ENCODE results near the gene ACP7.

The ACP7 gene

DNA sequence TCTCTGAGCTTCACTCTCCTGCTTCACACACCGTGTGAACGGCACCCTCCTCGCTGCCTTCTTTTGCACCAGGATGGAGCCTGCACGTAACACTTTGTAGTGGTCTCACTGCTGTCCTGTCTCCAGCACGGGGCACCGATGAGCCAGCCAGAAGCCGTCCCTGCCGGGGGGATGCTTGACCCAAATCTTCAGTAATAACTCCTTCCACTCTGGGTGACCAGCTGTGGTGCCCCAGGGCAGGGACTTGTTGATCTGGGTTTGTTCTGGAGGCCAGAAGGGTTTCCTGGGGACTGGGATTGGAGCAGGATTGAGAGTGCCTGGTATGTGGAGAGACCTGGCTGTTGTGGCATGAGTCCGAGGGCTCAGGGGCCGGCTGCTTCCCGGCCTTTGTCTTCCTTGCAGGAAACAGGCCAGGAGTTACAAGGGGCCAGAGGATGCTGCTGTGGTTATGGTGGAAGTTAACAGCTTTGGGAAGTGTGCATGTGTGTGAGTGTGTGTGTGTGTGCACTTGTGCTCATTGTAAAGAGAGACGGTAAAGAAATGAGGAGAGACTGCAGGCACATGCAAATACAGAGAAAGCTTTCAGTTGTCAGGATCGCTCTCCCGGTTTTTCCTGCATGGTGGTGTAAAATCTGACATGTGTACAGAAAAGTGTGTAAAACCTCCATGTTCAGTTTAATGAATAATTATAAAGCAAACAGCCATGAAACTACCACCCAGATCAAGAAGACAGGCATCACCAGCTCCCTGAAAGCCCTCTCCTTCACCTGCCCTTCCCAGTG lies 60.3 kb downstream of the ACP7 start:
- H3K27me3 ChIP-seq = no peaks in the 10 kb centered on the region
- H3K27ac ChIP-seq = peak overlapping the region in 2 of 11 experiments; percentile 3 to 21; a peak in 2 of 22 replicates
- peaks cover 6 to 96% (median 80%) of the 10 kb centered on the region in 11 experiments; a peak in 21 of 22 replicates for H4K20me1 ChIP-seq
- no peak overlapping the region for H3K4me3 ChIP-seq
- peaks cover 3 to 11% (median 6%) of the 10 kb centered on the region in 11 experiments; a peak in 12 of 22 replicates for H3K9me3 ChIP-seq (replicated peaks in 1 of 11)
- H3K36me3 ChIP-seq = peaks cover 7 to 16% (median 12%) of the 10 kb centered on the region in 11 experiments; a peak in 21 of 22 replicates
- TF ChIP-seq Cebpa-rat (IDR thresholded peaks at IDR 0.05) = no peak
- H3K9ac ChIP-seq = peak overlapping the region in 8 of 11 experiments; percentile 0 to 41 (median 19); a peak in 8 of 22 replicates
- H3K4me1 ChIP-seq = peaks cover 36 to 72% (median 62%) of the 10 kb centered on the region in 10 experiments
- H3K4me2 ChIP-seq = peak overlapping the region; percentile 45 to 86 (median 72)

DNA sequence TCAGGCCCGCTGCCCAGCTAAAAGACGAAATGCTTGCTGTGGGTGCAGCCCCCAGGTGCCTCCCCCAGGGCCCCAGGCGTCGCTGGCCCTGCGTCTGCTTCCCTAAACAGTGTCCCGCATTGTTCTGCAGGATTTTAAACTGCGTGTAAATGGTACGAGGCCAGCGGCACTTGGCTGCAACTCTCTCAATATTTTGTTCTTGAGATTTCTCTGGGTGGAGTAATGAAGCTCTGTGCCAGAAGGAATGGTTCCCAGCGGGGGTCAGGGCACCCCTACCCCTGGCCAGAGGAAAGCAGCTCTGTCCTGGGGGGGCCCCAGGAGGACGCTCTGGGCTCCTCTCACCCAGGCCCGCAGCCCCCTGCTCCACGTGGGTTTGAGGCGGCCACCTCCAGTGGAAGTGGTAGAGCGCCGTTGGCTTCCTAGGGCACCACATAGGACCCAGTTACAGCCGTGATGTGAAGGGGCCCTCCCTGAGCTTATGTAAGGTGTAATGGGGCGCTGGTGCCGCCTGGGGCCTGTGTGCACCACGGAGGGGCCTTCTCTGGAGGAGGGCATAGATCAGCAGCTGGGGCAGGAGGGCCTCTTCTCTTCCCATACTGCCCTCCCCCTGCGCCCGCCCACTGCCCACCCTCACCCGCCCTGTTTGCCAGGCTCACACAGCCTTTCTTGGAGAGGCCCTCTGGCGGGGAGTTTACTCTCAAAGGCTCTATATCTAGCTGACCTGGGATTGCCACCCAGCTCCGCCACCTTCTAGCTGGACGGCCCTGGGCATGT lies 61.2 kb downstream of the ACP7 start:
- peaks cover 3 to 11% (median 6%) of the 10 kb centered on the region in 11 experiments; a peak in 12 of 22 replicates for H3K9me3 ChIP-seq (replicated peaks in 1 of 11)
- peak overlapping the region in 2 of 11 experiments; percentile 21 to 22; a peak in 4 of 22 replicates for H3K27ac ChIP-seq
- TF ChIP-seq Cebpa-rat (IDR thresholded peaks at IDR 0.05) = no peak
- peak overlapping the region; percentile 45 to 86 (median 72) for H3K4me2 ChIP-seq
- H3K9ac ChIP-seq = peak overlapping the region in 3 of 11 experiments; percentile 20 to 41 (median 35); a peak in 4 of 22 replicates
- H3K4me3 ChIP-seq = no peak overlapping the region
- H3K4me1 ChIP-seq = peaks cover 36 to 65% (median 55%) of the 10 kb centered on the region in 10 experiments
- peaks cover 6 to 96% (median 76%) of the 10 kb centered on the region in 11 experiments; a peak in 21 of 22 replicates for H4K20me1 ChIP-seq
- H3K27me3 ChIP-seq = no peaks in the 10 kb centered on the region
- peaks cover 7 to 18% (median 12%) of the 10 kb centered on the region in 11 experiments; a peak in 21 of 22 replicates for H3K36me3 ChIP-seq

DNA sequence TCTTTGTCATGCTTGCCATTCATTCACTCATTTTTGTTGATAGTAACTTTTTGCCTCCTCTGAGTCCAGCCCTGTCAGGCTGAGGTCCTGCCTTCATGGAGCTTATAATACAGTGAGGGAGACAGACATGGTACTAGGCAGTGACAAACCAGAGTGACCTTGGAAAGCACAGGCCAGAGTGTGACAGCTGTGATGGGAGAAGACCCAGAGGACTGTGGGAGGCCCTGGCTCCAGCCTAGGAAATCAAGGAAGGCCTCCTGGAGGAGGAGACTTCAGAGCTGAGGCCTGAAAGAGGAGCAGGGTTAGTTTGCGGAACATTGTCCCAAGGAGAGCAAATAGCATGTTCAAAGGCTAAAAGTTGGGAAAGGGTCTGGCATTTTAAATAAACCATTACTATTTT lies 61.9 kb downstream of the ACP7 start:
- Histone ChIP-seq H3K9ac (no peak overlapping the region), H3K4me3 (no peak overlapping the region), H3K27ac (no peak overlapping the region), H3K27me3 (no peaks in the 10 kb centered on the region), H3K4me2 (peak overlapping the region in 6 of 11 experiments; percentile 12 to 72 (median 55); a peak in 9 of 22 replicates), H3K36me3 (peaks cover 7 to 18% (median 12%) of the 10 kb centered on the region in 11 experiments; a peak in 21 of 22 replicates), H4K20me1 (peaks cover 6 to 96% (median 76%) of the 10 kb centered on the region in 11 experiments; a peak in 21 of 22 replicates), H3K9me3 (replicated peaks in 1 of 11) (peaks cover 3 to 11% (median 6%) of the 10 kb centered on the region in 11 experiments; a peak in 12 of 22 replicates), H3K4me1 (peaks cover 37 to 68% (median 55%) of the 10 kb centered on the region in 10 experiments)
- TF ChIP-seq Cebpa-rat (IDR thresholded peaks at IDR 0.05) = no peak

DNA sequence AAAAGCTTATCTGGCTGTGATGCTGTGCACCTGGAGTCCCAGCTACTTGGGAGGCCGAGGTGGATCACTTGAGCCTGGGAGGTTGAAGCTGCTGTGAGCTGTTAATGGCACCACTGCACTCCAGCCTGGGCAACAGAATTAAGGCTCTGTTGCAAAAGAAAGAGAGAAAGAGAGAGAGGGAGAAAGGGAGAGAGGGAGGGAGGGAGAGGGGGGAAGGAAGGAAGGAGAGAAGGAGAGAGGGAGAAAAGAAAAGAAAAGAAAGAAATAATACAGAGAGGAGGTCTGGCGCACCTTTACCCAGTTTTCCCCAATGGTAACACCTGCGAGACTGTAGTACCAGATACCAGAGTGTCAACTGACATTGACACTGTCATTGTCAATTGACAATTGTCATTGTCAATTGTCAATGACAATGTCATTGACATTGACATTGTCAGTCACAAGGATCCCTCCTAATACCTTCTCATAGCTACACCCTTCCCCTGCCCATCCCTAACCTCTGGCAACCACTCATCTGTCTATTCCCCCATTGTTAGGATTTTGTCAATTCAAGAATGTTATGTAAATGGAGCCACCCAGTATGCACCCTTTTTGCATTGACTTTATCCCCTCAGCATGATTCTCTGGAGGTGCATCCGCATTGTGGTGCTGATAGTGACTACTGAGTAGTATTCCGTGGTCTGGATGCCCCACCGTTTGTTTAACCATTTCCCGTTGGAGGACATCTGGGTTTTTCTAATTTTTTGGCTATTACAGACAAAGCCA lies 62.7 kb downstream of the ACP7 start:
- no peak overlapping the region for H3K4me3 ChIP-seq
- H3K4me2 ChIP-seq = 0 out of 22 replicates have a peak overlapping the region, but pooled peaks of 1 of the 11 experiments have one; percentile 68
- peaks cover 6 to 96% (median 76%) of the 10 kb centered on the region in 11 experiments; a peak in 21 of 22 replicates for H4K20me1 ChIP-seq
- H3K27ac ChIP-seq = no peak overlapping the region
- no peak overlapping the region for H3K9ac ChIP-seq
- TF ChIP-seq Cebpa-rat (IDR thresholded peaks at IDR 0.05) = no peak
- peaks cover 3 to 11% (median 6%) of the 10 kb centered on the region in 11 experiments; a peak in 12 of 22 replicates for H3K9me3 ChIP-seq (replicated peaks in 1 of 11)
- no peaks in the 10 kb centered on the region for H3K27me3 ChIP-seq
- H3K4me1 ChIP-seq = peaks cover 35 to 68% (median 56%) of the 10 kb centered on the region in 10 experiments
- H3K36me3 ChIP-seq = peaks cover 7 to 18% (median 12%) of the 10 kb centered on the region in 11 experiments; a peak in 21 of 22 replicates

- Histone ChIP-seq H3K4me3 (no peak overlapping the region), H3K4me2 (no peak overlapping the region)
- TF ChIP-seq Cebpa-rat (IDR thresholded peaks at IDR 0.05) = no peak
Observed at GRCh38 chr19:39147480-39147879, 63.3 kb downstream of the ACP7 start.

GRCh38 chr19:39148939-39149529 lies 64.9 kb downstream of the ACP7 start:
- H3K27me3 ChIP-seq = no peaks in the 10 kb centered on the region
- no peak overlapping the region for H3K27ac ChIP-seq

More at GRCh38 chr19:39147480-39147879, 63.3 kb downstream of the ACP7 start:
- Histone ChIP-seq H3K27me3 (no peaks in the 10 kb centered on the region), H3K9ac (no peak overlapping the region), H3K27ac (no peak overlapping the region), H3K36me3 (peaks cover 7 to 18% (median 12%) of the 10 kb centered on the region in 11 experiments; a peak in 21 of 22 replicates), H3K4me1 (peaks cover 29 to 68% (median 55%) of the 10 kb centered on the region in 10 experiments), H4K20me1 (peaks cover 6 to 96% (median 76%) of the 10 kb centered on the region in 11 experiments; a peak in 21 of 22 replicates), H3K9me3 (replicated peaks in 1 of 11) (peaks cover 3 to 11% (median 6%) of the 10 kb centered on the region in 11 experiments; a peak in 12 of 22 replicates)

DNA sequence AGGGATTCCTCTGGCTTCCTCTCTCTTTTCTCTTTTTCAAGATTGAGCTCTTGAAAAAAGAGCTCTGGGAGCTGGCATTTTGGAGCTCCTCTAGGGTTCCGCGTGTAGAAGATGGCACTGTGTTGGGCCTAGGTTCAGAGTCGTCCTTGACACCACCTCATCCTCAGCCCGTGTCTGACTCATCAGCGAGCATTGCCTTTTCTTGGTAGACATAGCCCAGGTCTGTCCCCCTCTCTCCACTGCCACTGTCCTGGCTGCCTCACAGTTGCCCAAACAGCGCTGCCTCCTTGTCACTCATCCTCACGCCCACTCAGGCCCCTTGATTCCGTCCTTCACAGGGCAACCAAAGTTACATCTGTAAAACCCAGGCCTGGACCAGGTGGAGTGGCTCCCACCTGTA lies 66.1 kb downstream of the ACP7 start:
- H3K4me3 ChIP-seq = no peak overlapping the region
- H3K36me3 ChIP-seq = peaks cover 7 to 26% (median 16%) of the 10 kb centered on the region in 11 experiments
- peaks cover 10 to 94% (median 72%) of the 10 kb centered on the region in 11 experiments; a peak in 21 of 22 replicates for H4K20me1 ChIP-seq
- peaks cover 3 to 11% (median 6%) of the 10 kb centered on the region in 11 experiments; a peak in 12 of 22 replicates for H3K9me3 ChIP-seq (replicated peaks in 1 of 11)
- no peak for TF ChIP-seq Cebpa-rat (IDR thresholded peaks at IDR 0.05)
- no peaks in the 10 kb centered on the region for H3K27me3 ChIP-seq
- peak overlapping the region in 1 of 11 experiments; percentile 17; a peak in 1 of 22 replicates for H3K9ac ChIP-seq
- H3K27ac ChIP-seq = peak overlapping the region in 1 of 11 experiments; percentile 17; a peak in 1 of 22 replicates
- peaks cover 8 to 58% (median 49%) of the 10 kb centered on the region in 10 experiments for H3K4me1 ChIP-seq
- H3K4me2 ChIP-seq = peak overlapping the region in 1 of 11 experiments; percentile 54; a peak in 1 of 22 replicates

More at GRCh38 chr19:39148939-39149529, 64.9 kb downstream of the ACP7 start:
- no peak for TF ChIP-seq Cebpa-rat (IDR thresholded peaks at IDR 0.05)
- Histone ChIP-seq H3K4me2 (no peak overlapping the region), H3K4me3 (no peak overlapping the region), H4K20me1 (peaks cover 6 to 94% (median 72%) of the 10 kb centered on the region in 11 experiments; a peak in 21 of 22 replicates), H3K4me1 (peaks cover 20 to 58% (median 49%) of the 10 kb centered on the region in 10 experiments), H3K9ac (no peak overlapping the region), H3K36me3 (peaks cover 7 to 24% (median 14%) of the 10 kb centered on the region in 11 experiments), H3K9me3 (replicated peaks in 1 of 11) (peaks cover 3 to 11% (median 6%) of the 10 kb centered on the region in 11 experiments; a peak in 12 of 22 replicates)

Measured in BLaER1 treated with 17β-estradiol and CSF1 and Interleukin-3, amounts not matched to agents 10 nM and 100 nM (cell line).